Adrenal gland (tissue), 5 donors: ENCODE measurements around the gene EPC2.
A peak's percentile ranks its signal among the peaks of the same experiment; 100 is the strongest.

Experiments
- POLR2A ChIP-seq, 2 donors: fragments of 450-650 bp; IDR thresholded peaks; one replicate each; pipeline ENCODE4 v1.6.1; 2017; ENCODE audit warnings: antibody characterized with exemption in 2 of 2, mild to moderate bottlenecking in 2 of 2, moderate library complexity in 1 of 2
- TF ChIP-seq, protein P1 (sequence below), 6 experiments: fragments of 450-650 bp in 4 of 6; fragments of 200-600 bp in 2 of 6; sonication (generic) in 1 of 6; IDR thresholded peaks; 1 replicate in 5 of 6; 2 replicates in 1 of 6; pipeline versions ENCODE4 v1.5.1 to v1.8.0; 2016 to 2021; ENCODE audit warnings: antibody characterized with exemption in 6 of 6, mild to moderate bottlenecking in 2 of 6, moderate library complexity in 1 of 6
- donor health status: DM: no; HTN: no; CAD: no.

DNA sequence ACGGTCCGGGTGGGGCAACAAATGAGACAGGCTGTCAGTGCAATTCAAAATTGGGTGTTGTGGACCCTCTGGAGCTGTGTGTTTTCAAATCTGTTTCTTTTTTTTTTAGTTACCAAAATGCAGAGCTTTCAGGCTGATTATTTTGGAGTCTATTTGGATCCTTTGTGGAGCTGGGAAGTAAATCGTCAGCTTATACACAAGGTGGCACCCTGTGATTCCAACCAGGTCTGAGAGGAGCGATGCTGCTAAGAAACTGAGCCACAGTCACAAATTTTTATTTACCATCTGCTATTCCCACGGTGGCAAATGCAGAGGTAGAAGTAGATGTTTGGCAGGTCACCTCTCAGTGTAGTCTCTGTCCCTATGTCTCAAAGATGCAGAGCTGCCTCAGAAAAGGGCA is 3.8 kb upstream of the EPC2 start:
- TF ChIP-seq, protein P1, sequence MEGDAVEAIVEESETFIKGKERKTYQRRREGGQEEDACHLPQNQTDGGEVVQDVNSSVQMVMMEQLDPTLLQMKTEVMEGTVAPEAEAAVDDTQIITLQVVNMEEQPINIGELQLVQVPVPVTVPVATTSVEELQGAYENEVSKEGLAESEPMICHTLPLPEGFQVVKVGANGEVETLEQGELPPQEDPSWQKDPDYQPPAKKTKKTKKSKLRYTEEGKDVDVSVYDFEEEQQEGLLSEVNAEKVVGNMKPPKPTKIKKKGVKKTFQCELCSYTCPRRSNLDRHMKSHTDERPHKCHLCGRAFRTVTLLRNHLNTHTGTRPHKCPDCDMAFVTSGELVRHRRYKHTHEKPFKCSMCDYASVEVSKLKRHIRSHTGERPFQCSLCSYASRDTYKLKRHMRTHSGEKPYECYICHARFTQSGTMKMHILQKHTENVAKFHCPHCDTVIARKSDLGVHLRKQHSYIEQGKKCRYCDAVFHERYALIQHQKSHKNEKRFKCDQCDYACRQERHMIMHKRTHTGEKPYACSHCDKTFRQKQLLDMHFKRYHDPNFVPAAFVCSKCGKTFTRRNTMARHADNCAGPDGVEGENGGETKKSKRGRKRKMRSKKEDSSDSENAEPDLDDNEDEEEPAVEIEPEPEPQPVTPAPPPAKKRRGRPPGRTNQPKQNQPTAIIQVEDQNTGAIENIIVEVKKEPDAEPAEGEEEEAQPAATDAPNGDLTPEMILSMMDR (IDR thresholded peaks at IDR 0.05), result peak in 4 of 6 experiments; percentile 20 to 35 (median 26)
- TF ChIP-seq POLR2A (IDR thresholded peaks at IDR 0.05), result no peak
